Fibroblast of villous mesenchyme (primary cell): ENCODE results near the gene LNX2. TPM values are rescaled to one million over a fixed set of nuclear protein-coding genes. Genes with fewer than 3 reads are reported as not detected.

Source experiments
- DNase-seq: peaks from one replicate; pipeline ENCODE4 v3.0.0-alpha.2; 2010; ENCODE audit warnings: low read depth
- H3K4me3 ChIP-seq: 2 replicates; pipeline ENCODE4 v1.5.1; 2011; ENCODE audit warnings: low read depth, mild to moderate bottlenecking, low read length
- CTCF ChIP-seq: IDR thresholded peaks from 2 replicates; pipeline ENCODE4 v1.5.1; 2012; ENCODE audit warnings: low read depth, mild to moderate bottlenecking, low read length; ENCODE audit not compliant: insufficient read depth
- total RNA-seq: library from RNA; depleted of rRNA; stranded (reverse); fragments of >200 nt; gene quantifications from 2 replicates; pipeline ENCODE4 v1.2.3, GENCODE V29; 2012

LNX2 gene
- total RNA-seq: 6.1 and 7.8 TPM in 2 replicates

GRCh38 chr13:27620377-27621115, at the start of gene LNX2:
TSS of gene LNX2 (minus strand) at chr13:27620529. CDS start at chr13:27581703, 38,826 bp downstream.
- peak; percentile 97 for DNase-seq
- TF ChIP-seq CTCF: no peak
- peak within 1 kb of the TSS; percentile 83 for H3K4me3 ChIP-seq

- TF ChIP-seq CTCF: no peak
- H3K4me3 ChIP-seq: no peak overlapping the region
- DNase-seq: peak; percentile 54
Measured at GRCh38 chr13:27667946-27668345, 47.6 kb upstream of the LNX2 start.

- no peak for TF ChIP-seq CTCF
- DNase-seq: no peak
- no peak overlapping the region for H3K4me3 ChIP-seq
Measured at GRCh38 chr13:27666951-27667350, 46.6 kb upstream of the LNX2 start.

- DNase-seq: no peak
- no peak for TF ChIP-seq CTCF
- no peak overlapping the region for H3K4me3 ChIP-seq
Measured at GRCh38 chr13:27665761-27666160, 45.4 kb upstream of the LNX2 start.

- H3K4me3 ChIP-seq: no peak overlapping the region
- peak; percentile 15 for DNase-seq
- TF ChIP-seq CTCF: peak; percentile 34
Measured at GRCh38 chr13:27665333-27665732, 45.0 kb upstream of the LNX2 start.

- no peak overlapping the region for H3K4me3 ChIP-seq
- no peak for TF ChIP-seq CTCF
- DNase-seq: no peak
Measured at GRCh38 chr13:27663947-27664346, 43.6 kb upstream of the LNX2 start.
